Stomach (tissue), 4 donors: ENCODE results near the gene MRPL18.

ENCODE experiments used
- POLR2A ChIP-seq, 4 donors: fragments of 450-650 bp; IDR thresholded peaks; one replicate each; pipeline ENCODE4 v1.6.1; 2016; ENCODE audit warnings: antibody characterized with exemption in 4 of 4, control low read depth in 2 of 4, mild to moderate bottlenecking in 1 of 4, moderate library complexity in 1 of 4
- POLR2AphosphoS5 ChIP-seq, 3 donors: sonication (generic); formaldehyde crosslinking; IDR thresholded peaks; one replicate each; pipeline ENCODE4 v1.6.1; 2016; ENCODE audit warnings: antibody characterized with exemption in 3 of 3
- TF ChIP-seq, protein P1 (sequence below), 7 experiments: fragments of 450-650 bp in 4 of 7; fragments of 200-600 bp in 3 of 7; sonication (generic) in 3 of 7; IDR thresholded peaks; one replicate each; pipeline ENCODE4 v1.5.1; 2016 to 2019; ENCODE audit warnings: antibody characterized with exemption in 7 of 7, control low read depth in 2 of 7, mild to moderate bottlenecking in 1 of 7

DNA sequence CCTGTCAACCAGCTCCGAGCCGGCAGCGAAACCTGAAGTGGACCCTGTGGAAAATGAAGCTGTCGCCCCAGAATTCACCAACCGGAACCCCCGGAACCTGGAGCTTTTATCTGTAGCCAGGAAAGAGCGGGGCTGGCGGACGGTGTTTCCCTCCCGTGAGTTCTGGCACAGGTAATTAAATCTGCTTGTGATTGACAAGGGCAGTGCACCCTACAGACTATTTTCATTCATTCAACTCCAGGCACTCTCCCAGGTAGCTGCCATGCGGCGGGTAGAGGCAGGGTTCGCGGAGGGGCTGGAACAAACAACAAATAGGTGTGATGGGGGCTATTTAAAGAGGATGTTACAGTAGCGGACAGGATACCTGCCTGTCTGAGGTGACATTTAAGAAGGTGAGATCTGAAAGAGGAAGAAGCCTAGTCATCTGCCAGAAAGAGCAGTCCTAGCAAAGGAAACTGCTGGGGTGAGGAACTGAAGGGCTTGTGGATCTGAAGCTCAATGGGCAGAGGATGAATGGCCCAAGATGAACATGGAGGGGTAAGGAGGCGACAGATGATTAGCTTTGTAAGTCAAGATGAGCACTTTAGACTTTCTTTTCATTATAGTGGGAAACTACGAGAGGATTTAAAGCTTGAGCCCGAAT, 810 bp downstream of the MRPL18 start:
- TF ChIP-seq, protein P1, sequence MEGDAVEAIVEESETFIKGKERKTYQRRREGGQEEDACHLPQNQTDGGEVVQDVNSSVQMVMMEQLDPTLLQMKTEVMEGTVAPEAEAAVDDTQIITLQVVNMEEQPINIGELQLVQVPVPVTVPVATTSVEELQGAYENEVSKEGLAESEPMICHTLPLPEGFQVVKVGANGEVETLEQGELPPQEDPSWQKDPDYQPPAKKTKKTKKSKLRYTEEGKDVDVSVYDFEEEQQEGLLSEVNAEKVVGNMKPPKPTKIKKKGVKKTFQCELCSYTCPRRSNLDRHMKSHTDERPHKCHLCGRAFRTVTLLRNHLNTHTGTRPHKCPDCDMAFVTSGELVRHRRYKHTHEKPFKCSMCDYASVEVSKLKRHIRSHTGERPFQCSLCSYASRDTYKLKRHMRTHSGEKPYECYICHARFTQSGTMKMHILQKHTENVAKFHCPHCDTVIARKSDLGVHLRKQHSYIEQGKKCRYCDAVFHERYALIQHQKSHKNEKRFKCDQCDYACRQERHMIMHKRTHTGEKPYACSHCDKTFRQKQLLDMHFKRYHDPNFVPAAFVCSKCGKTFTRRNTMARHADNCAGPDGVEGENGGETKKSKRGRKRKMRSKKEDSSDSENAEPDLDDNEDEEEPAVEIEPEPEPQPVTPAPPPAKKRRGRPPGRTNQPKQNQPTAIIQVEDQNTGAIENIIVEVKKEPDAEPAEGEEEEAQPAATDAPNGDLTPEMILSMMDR (IDR thresholded peaks at IDR 0.05): no peak
- TF ChIP-seq POLR2A (IDR thresholded peaks at IDR 0.05): no peak
- no peak for TF ChIP-seq POLR2AphosphoS5 (IDR thresholded peaks at IDR 0.05)
